ENCODE data around the gene PHIP. TPM values are rescaled to one million over a fixed set of nuclear protein-coding genes. Genes with fewer than 3 reads are reported as not detected.

PHIP gene
- total RNA-seq, 3 donors from 2014 or later: 19.3 to 34.2 (median 22.6) TPM

- H3K9me3 ChIP-seq: no peaks in the 10 kb centered on the region
- H3K4me1 ChIP-seq (ENCODE audit: low read depth): no peaks in the 10 kb centered on the region
- DNase-seq: no peak
- TF ChIP-seq CTCF (IDR thresholded peaks at IDR 0.05): no peak
- no peak for ATAC-seq
- intact Hi-C loops (cut with DNase I, micrococcal nuclease): loop anchor here in 1 of 2 donors (5.0 kb wide), 1 partner anchor 52 kb away; no protein-coding TSS in a partner anchor
- H3K36me3 ChIP-seq (ENCODE audit: low read depth): peaks cover 2% of the 10 kb centered on the region
- H3K4me3 ChIP-seq: no peak overlapping the region
Measured at GRCh38 chr6:78999737-79000136, 78.3 kb downstream of the PHIP start.

- intact Hi-C loops (cut with DNase I, micrococcal nuclease): loop anchor here in 1 of 2 donors (5.0 kb wide), 1 partner anchor 49 kb away; no protein-coding TSS in a partner anchor
- H3K36me3 ChIP-seq (ENCODE audit: low read depth): peaks cover 11% of the 10 kb centered on the region
- no peak for ATAC-seq
- no peaks in the 10 kb centered on the region for H3K4me1 ChIP-seq (ENCODE audit: low read depth)
- H3K9me3 ChIP-seq: no peaks in the 10 kb centered on the region
- no peak for DNase-seq
- H3K4me3 ChIP-seq: no peak overlapping the region
- no peak for TF ChIP-seq CTCF (IDR thresholded peaks at IDR 0.05)
Measured at GRCh38 chr6:78995946-78996345, 82.1 kb downstream of the PHIP start.

- DNase-seq (no peak), ATAC-seq (no peak)
- intact Hi-C loops (cut with DNase I, micrococcal nuclease): loop anchor here in 1 of 2 donors (5.0 kb wide), 1 partner anchor 48 kb away; no protein-coding TSS in a partner anchor
- Histone ChIP-seq H3K9me3 (no peaks in the 10 kb centered on the region), H3K4me1 (ENCODE audit: low read depth) (no peaks in the 10 kb centered on the region), H3K4me3 (no peak overlapping the region), H3K36me3 (ENCODE audit: low read depth) (peaks cover 11% of the 10 kb centered on the region)
- TF ChIP-seq CTCF (IDR thresholded peaks at IDR 0.05): no peak
Measured at GRCh38 chr6:78995346-78995745, 82.7 kb downstream of the PHIP start.

- H3K36me3 ChIP-seq (ENCODE audit: low read depth): peaks cover 11% of the 10 kb centered on the region
- TF ChIP-seq CTCF (IDR thresholded peaks at IDR 0.05): no peak
- no peak for ATAC-seq
Measured at GRCh38 chr6:78993955-78994354, 84.1 kb downstream of the PHIP start.

GRCh38 chr6:78989191-78989590, 88.9 kb downstream of the PHIP start:
- ATAC-seq (no peak), DNase-seq (no peak)
- Histone ChIP-seq H3K4me1 (ENCODE audit: low read depth) (no peaks in the 10 kb centered on the region), H3K9me3 (no peaks in the 10 kb centered on the region), H3K36me3 (ENCODE audit: low read depth) (peaks cover 7% of the 10 kb centered on the region), H3K4me3 (no peak overlapping the region)
- intact Hi-C loops (cut with DNase I, micrococcal nuclease): no loop called here
- no peak for TF ChIP-seq CTCF (IDR thresholded peaks at IDR 0.05)

More at GRCh38 chr6:78993955-78994354, 84.1 kb downstream of the PHIP start:
- no peak overlapping the region for H3K4me3 ChIP-seq
- no peaks in the 10 kb centered on the region for H3K4me1 ChIP-seq (ENCODE audit: low read depth)
- no peak for DNase-seq
- no peaks in the 10 kb centered on the region for H3K9me3 ChIP-seq
- intact Hi-C loops (cut with DNase I, micrococcal nuclease): no loop called here

GRCh38 chr6:78986161-78986560, 91.9 kb downstream of the PHIP start:
- Histone ChIP-seq H3K36me3 (ENCODE audit: low read depth) (no peaks in the 10 kb centered on the region), H3K4me3 (no peak overlapping the region), H3K9me3 (no peaks in the 10 kb centered on the region), H3K4me1 (ENCODE audit: low read depth) (no peaks in the 10 kb centered on the region)
- DNase-seq: no peak
- intact Hi-C loops (cut with DNase I, micrococcal nuclease): no loop called here
- ATAC-seq: no peak
- no peak for TF ChIP-seq CTCF (IDR thresholded peaks at IDR 0.05)

All from mucosa of descending colon (tissue), 3 donors.